Thyroid gland (tissue), 4 donors: Measurements from ENCODE around the gene ZIC4.

Experiments used
- CTCF ChIP-seq, 6 experiments: fragments of 200-600 bp in 3 of 6; fragments of 450-650 bp in 3 of 6; sonication (generic) in 3 of 6; IDR thresholded peaks; one replicate each; pipeline ENCODE4 v1.5.1; 2016 to 2019; ENCODE audit warnings: antibody characterized with exemption in 6 of 6, mild to moderate bottlenecking in 2 of 6, inconsistent platforms in 1 of 6, moderate library complexity in 1 of 6
- POLR2A ChIP-seq, 2 donors: fragments of 450-650 bp; IDR thresholded peaks; one replicate each; pipeline ENCODE4 v1.6.1; 2017; ENCODE audit warnings: antibody characterized with exemption in 2 of 2, mild to moderate bottlenecking in 2 of 2, moderate library complexity in 1 of 2

GRCh38 chr3:147356145-147356908 lies 50.0 kb downstream of the ZIC4 start:
- no peak for TF ChIP-seq CTCF (IDR thresholded peaks at IDR 0.05)
- TF ChIP-seq POLR2A (IDR thresholded peaks at IDR 0.05), result no peak
